Esophagus squamous epithelium (tissue), 5 donors: Measurements from ENCODE around the gene EPS15. TPM values are rescaled to one million over a fixed set of nuclear protein-coding genes. Genes with fewer than 3 reads are reported as not detected.

Source experiments
- DNase-seq: peaks from one replicate; lab custom pipeline; 2025; lab: John Stamatoyannopoulos, UW
- H3K27ac ChIP-seq, 4 donors: fragments of 200-600 bp; sonication (generic); one replicate each; pipeline ENCODE4 v1.5.1; 2016 to 2019; ENCODE audit warnings: mild to moderate bottlenecking in 1 of 4
- H3K27me3 ChIP-seq, 4 donors: fragments of 200-600 bp; sonication (generic); 1 replicate in 3 of 4; 2 replicates in 1 of 4; pipeline versions ENCODE4 v1.5.1 to v1.6.0; 2017 to 2021; ENCODE audit warnings: antibody characterized with exemption in 1 of 4
- H3K36me3 ChIP-seq, 3 donors: fragments of 200-600 bp; sonication (generic); one replicate each; pipeline ENCODE4 v1.5.1; 2016 to 2019
- H3K4me1 ChIP-seq, 3 donors: fragments of 200-600 bp; sonication (generic); one replicate each; pipeline ENCODE4 v1.5.1; 2017 to 2019
- H3K4me3 ChIP-seq, 4 donors: fragments of 200-600 bp; sonication (generic); 1 replicate in 3 of 4; 2 replicates in 1 of 4; pipeline ENCODE4 v1.5.1; 2016 to 2019; ENCODE audit warnings: mild to moderate bottlenecking in 2 of 4, moderate library complexity in 1 of 4
- H3K9me3 ChIP-seq, 3 donors: fragments of 200-600 bp; sonication (generic); one replicate each; pipeline ENCODE4 v1.5.1; 2016 to 2019
- CTCF ChIP-seq, 6 experiments: fragments of 450-650 bp in 4 of 6; fragments of 200-600 bp in 2 of 6; sonication (generic) in 2 of 6; IDR thresholded peaks; one replicate each; pipeline ENCODE4 v1.5.1; 2016 to 2019; ENCODE audit warnings: antibody characterized with exemption in 6 of 6, mild to moderate bottlenecking in 4 of 6, moderate library complexity in 4 of 6
- POLR2A ChIP-seq, 4 donors: fragments of 450-650 bp; IDR thresholded peaks; one replicate each; pipeline ENCODE4 v1.6.1; 2017; ENCODE audit warnings: antibody characterized with exemption in 4 of 4, mild to moderate bottlenecking in 4 of 4, moderate library complexity in 3 of 4
- WGBS, 2 donors: methylation state at CpG; one replicate each; pipeline ENCODE4 v1.1.5; 2018; 5-methylcytosine and 5-hydroxymethylcytosine counted together
- intact Hi-C: fragments of 100-400 bp; cut with DNase I; formaldehyde crosslinking; loops from one replicate; pipeline ENCODE4 v1.15.0; 2022
- total RNA-seq, 4 donors: library from RNA; depleted of rRNA; stranded (reverse); fragments of >200 nt; gene quantifications; one replicate each; pipeline ENCODE4 v1.1.0, GENCODE V29; 2016
- donor health status: DM: yes; HTN: yes; CAD: no.

EPS15 gene
- total RNA-seq, 4 donors from 2014 or later, result 24.8 to 86.8 (median 46.8) TPM

- H3K4me1 ChIP-seq, result peaks cover 0 to 63% (median 28%) of the 10 kb centered on the region in 3 donors
- WGBS, 2 donors, result 0 to 1% methylated on average over 14 to 20 of the region's 20 CpGs
- TF ChIP-seq CTCF (IDR thresholded peaks at IDR 0.05) (no peak), POLR2A (IDR thresholded peaks at IDR 0.05) (peak in 1 of 4 donors; percentile 40)
Measured at GRCh38 chr1:51518033-51518585, 957 bp downstream of the EPS15 start.

GRCh38 chr1:51517361-51518032, 1.6 kb downstream of the EPS15 start:
- H3K4me3 ChIP-seq, result peak overlapping the region; percentile 64 to 93 (median 82)
- H3K4me1 ChIP-seq, result peaks cover 0 to 68% (median 35%) of the 10 kb centered on the region in 3 donors
- no peaks in the 10 kb centered on the region for H3K9me3 ChIP-seq
- no peak for DNase-seq
- WGBS, 2 donors, result 1 to 3% methylated on average over 7 of the region's 7 CpGs
- no peaks in the 10 kb centered on the region for H3K36me3 ChIP-seq
- no peak for TF ChIP-seq POLR2A (IDR thresholded peaks at IDR 0.05)
- no peak for TF ChIP-seq CTCF (IDR thresholded peaks at IDR 0.05)
- no peaks in the 10 kb centered on the region for H3K27me3 ChIP-seq
- H3K27ac ChIP-seq, result peak overlapping the region; percentile 92 to 98 (median 96)
- intact Hi-C loops, result no loop called here

More at GRCh38 chr1:51518033-51518585, 957 bp downstream of the EPS15 start:
- intact Hi-C loops, result no loop called here
- H3K9me3 ChIP-seq, result no peaks in the 10 kb centered on the region
- peak overlapping the region; percentile 64 to 93 (median 82) for H3K4me3 ChIP-seq
- DNase-seq, result no peak
- H3K27me3 ChIP-seq, result no peaks in the 10 kb centered on the region
- H3K36me3 ChIP-seq, result no peaks in the 10 kb centered on the region
- peak overlapping the region; percentile 92 to 98 (median 96) for H3K27ac ChIP-seq

GRCh38 chr1:51516649-51517158, 2.4 kb downstream of the EPS15 start:
- Histone ChIP-seq H3K4me3 (peak overlapping the region in 2 of 4 donors; percentile 88 to 93), H3K36me3 (no peaks in the 10 kb centered on the region), H3K27me3 (no peaks in the 10 kb centered on the region), H3K27ac (peak overlapping the region; percentile 31 to 98 (median 93)), H3K4me1 (peaks cover 0 to 76% (median 37%) of the 10 kb centered on the region in 3 donors), H3K9me3 (no peaks in the 10 kb centered on the region)
- DNase-seq, result no peak
- intact Hi-C loops, result no loop called here
- WGBS, 2 donors, result 34 to 41% methylated on average over 2 of the region's 2 CpGs
- no peak for TF ChIP-seq POLR2A (IDR thresholded peaks at IDR 0.05)
- no peak for TF ChIP-seq CTCF (IDR thresholded peaks at IDR 0.05)

GRCh38 chr1:51515982-51516648, 3.0 kb downstream of the EPS15 start:
- no peak for TF ChIP-seq CTCF (IDR thresholded peaks at IDR 0.05)
- TF ChIP-seq POLR2A (IDR thresholded peaks at IDR 0.05), result no peak
- Histone ChIP-seq H3K9me3 (no peaks in the 10 kb centered on the region), H3K27ac (peak overlapping the region in 3 of 4 donors; percentile 31 to 98 (median 94)), H3K4me3 (peak overlapping the region in 1 of 4 donors; percentile 32), H3K4me1 (peaks cover 0 to 79% (median 37%) of the 10 kb centered on the region in 3 donors), H3K36me3 (no peaks in the 10 kb centered on the region), H3K27me3 (no peaks in the 10 kb centered on the region)
- no peak for DNase-seq
- intact Hi-C loops, result no loop called here
